Measurements from ENCODE around the gene ADAMTS8. TPM values are rescaled to one million over a fixed set of nuclear protein-coding genes. Genes with fewer than 3 reads are reported as not detected.

Gene ADAMTS8
- total RNA-seq, 2 donors from 2014 or later: not detected

DNA sequence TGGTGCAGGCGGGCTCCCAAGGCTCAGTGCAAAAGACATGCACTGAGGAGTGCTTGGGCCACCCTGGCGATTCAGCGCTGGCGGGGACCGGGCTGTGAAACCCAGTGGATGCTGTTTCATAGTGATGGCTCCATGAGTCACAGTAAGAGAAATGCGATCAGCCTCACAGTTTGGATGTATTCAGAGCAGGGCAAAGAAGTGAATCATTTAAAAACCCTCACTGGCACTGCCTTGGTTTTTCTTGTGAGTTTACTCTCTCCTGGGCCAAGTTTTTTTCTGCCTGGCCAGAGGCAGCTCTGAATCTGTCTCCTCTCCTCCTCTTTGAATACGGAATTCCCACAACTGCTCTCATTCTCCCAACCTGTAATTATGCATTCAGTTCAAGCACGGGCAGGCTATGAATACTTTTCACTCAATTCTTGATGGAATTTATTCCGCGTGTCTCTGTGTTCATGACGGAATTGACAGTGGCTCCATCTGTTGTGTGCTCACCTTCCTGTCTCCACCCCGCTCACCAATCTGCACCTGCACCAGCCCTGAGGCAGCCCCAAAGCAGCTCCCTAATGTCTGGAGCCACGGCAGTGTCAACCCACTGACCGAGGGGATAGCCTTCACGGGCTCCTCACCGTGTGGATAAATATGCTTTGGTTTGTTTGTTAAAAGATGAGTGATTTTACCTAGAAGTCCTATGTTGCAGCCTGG lies 14.9 kb downstream of the ADAMTS8 start:
- peak; percentile 40 to 45 for ATAC-seq

DNA sequence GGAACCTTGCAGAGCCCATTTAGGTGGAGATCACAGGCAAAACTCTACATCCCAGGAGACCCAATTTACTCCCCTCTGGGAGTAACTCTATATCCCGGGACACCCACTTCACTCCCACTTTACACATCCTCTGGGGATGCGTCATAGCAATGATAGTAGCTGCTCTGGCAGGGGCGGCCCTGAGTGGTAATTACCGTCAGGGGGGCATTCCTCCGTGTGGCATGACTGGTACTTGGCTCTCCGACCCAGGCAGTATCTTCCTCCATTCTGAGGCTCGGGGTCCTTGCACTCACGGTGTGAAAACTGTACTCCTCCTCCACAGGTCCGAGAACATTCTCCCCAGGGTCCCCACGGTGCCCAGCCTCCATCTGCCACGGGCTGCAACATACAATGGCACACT lies 17.2 kb downstream of the ADAMTS8 start:
- Mint-ChIP-seq H3K27ac (no peak overlapping the region), H3K27me3 (peaks cover 13 to 18% of the 10 kb centered on the region in 2 donors), H3K9me3 (no peaks in the 10 kb centered on the region), H3K4me1 (ENCODE audit: low read depth in 2 of 2) (no peaks in the 10 kb centered on the region), H3K4me3 (no peak overlapping the region), H3K36me3 (no peaks in the 10 kb centered on the region)
- DNase-seq (ENCODE audit: low spot score): no peak
- ATAC-seq: peak in 1 of 2 donors; percentile 41

More for the DNA sequence above, 14.9 kb downstream of the ADAMTS8 start:
- no peaks in the 10 kb centered on the region for H3K36me3 Mint-ChIP-seq
- H3K9me3 Mint-ChIP-seq: no peaks in the 10 kb centered on the region
- H3K27ac Mint-ChIP-seq: no peak overlapping the region
- DNase-seq (ENCODE audit: low spot score): no peak
- no peak overlapping the region for H3K4me3 Mint-ChIP-seq
- peaks cover 13 to 18% of the 10 kb centered on the region in 2 donors for H3K27me3 Mint-ChIP-seq
- H3K4me1 Mint-ChIP-seq (ENCODE audit: low read depth in 2 of 2): no peaks in the 10 kb centered on the region

DNA sequence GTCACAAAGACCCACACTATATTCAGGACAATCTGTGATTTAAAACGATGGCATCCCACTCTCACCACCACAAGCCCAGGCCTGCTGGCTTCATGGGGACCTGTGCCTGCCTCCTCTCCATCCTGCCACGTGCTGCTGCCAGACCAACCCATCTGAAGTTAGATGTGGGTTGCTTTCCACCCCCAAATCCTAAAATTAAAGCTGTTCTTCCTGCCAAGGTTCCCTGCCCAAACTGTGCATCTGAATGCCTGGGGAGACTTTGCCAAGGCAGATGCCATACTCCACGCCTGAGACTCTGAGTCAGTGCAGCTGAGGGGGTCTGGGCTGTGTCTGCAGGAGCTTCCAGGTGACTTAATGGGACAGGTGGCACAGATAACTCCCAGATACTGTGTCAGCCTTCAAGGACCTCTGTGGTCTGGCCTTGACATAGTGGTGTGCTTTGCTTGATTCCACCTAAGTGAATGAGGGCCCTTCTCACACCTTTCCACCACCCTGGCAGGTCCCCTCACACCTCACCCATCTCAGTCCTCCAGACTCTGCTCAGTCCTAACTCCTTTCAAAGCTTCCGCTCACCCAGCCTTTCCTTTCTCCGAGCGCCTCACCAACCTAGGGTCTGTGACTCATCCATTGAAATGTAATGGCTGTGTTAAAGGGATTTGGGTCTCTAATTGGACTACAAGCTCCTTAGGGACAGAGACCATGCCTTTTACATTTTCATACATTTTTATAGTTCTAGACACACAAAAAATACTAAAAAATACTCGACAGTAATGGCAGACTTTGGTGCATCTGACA lies 18.6 kb downstream of the ADAMTS8 start:
- Mint-ChIP-seq H3K27ac (no peak overlapping the region), H3K4me3 (no peak overlapping the region), H3K36me3 (no peaks in the 10 kb centered on the region), H3K4me1 (ENCODE audit: low read depth in 2 of 2) (no peaks in the 10 kb centered on the region), H3K27me3 (peaks cover 11 to 18% of the 10 kb centered on the region in 2 donors), H3K9me3 (no peaks in the 10 kb centered on the region)
- DNase-seq (ENCODE audit: low spot score) (no peak), ATAC-seq (no peak)

DNA sequence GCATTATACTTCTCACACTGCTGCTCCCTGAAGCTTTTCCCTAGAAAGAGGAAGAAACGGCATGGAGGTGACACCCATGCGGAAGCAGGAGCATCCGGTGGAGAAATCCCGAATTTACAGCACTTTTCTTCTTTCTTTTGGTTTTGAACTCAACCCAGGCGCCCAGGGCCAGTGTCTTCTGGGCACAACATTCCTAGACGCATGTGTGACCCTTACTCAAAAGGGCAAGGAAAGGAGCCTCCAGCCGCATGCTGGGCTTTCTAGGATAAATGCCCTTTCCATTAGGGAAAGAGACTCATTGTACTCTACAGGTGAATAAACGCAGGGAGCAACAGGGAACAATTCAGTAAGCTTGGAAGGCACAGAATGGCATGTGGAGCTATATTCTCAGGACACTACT lies 19.5 kb downstream of the ADAMTS8 start:
- Mint-ChIP-seq H3K27ac (no peak overlapping the region), H3K4me3 (no peak overlapping the region), H3K9me3 (no peaks in the 10 kb centered on the region), H3K27me3 (peaks cover 8 to 18% of the 10 kb centered on the region in 2 donors), H3K36me3 (no peaks in the 10 kb centered on the region), H3K4me1 (ENCODE audit: low read depth in 2 of 2) (no peaks in the 10 kb centered on the region)
- ATAC-seq (no peak), DNase-seq (ENCODE audit: low spot score) (no peak)

DNA sequence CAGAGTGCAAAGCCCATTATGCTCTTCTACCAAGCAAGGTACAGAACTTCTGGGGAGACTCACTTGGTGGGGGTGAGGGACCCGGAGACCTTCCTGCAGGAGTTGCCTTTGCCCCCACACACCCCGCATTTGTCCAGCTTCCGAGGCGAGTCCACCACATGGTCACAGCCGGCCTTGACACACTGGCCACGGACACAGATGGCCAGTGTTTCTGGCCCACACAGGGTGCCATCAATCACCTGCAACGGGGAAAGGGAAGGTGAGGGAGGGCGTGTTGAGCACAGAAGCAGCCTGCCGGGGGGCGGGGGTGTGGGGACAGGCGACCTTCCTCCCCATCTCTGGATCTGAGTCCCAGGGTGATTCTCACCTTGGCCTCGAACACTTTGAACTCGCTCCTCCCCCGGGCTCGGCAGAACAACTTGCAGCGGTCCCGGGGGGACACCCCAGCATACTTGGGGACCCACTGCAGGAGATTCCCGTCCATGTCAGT lies 20.0 kb downstream of the ADAMTS8 start:
- no peaks in the 10 kb centered on the region for H3K9me3 Mint-ChIP-seq
- H3K4me1 Mint-ChIP-seq (ENCODE audit: low read depth in 2 of 2): no peaks in the 10 kb centered on the region
- H3K36me3 Mint-ChIP-seq: no peaks in the 10 kb centered on the region
- peaks cover 8 to 18% of the 10 kb centered on the region in 2 donors for H3K27me3 Mint-ChIP-seq
- no peak overlapping the region for H3K4me3 Mint-ChIP-seq
- ATAC-seq (no peak), DNase-seq (ENCODE audit: low spot score) (no peak)
- no peak overlapping the region for H3K27ac Mint-ChIP-seq

DNA sequence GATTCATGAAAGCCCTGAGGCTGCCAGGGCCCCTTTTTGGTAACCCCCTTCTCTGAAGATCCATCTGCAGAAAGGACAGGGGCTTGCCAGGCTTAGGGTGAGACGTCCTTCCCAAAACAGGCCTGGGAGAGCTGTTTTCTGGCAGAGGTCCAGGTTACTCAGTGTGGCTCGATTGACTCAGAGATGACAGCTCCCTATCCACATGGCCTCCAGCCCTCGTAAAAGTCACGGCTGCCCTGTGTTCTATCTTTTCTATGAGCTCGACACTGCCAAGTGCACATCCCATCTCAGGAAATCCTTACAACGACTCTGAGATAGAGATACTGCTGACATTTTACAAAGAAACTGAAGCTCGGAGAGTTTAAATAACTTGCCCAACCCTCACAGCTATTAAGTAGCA lies 20.4 kb downstream of the ADAMTS8 start:
- H3K4me3 Mint-ChIP-seq: no peak overlapping the region
- no peaks in the 10 kb centered on the region for H3K9me3 Mint-ChIP-seq
- H3K27me3 Mint-ChIP-seq: peaks cover 8 to 18% of the 10 kb centered on the region in 2 donors
- ATAC-seq (no peak), DNase-seq (ENCODE audit: low spot score) (no peak)
- H3K4me1 Mint-ChIP-seq (ENCODE audit: low read depth in 2 of 2): peaks cover 0 to 4% of the 10 kb centered on the region in 2 donors
- no peak overlapping the region for H3K27ac Mint-ChIP-seq
- H3K36me3 Mint-ChIP-seq: no peaks in the 10 kb centered on the region

DNA sequence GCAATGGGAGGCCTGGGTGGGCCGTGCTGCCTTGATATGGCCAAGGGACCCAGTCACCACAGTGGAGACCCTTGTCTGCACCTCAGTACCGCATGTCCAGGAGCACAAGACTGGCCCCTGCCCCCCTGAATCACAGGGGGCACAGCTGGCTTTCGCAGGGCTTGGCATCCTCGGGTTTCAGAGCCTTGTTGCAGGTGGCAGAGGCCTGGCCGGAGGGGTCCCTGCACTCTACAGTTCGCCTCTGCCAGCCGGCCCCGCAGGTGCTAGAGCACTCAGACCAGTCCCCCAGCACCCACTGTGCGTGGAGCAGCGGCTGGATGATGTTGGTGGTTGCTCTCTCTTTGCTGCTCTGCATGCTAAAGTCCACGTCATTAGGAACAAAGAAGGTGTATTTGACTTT lies 23.0 kb downstream of the ADAMTS8 start:
- DNase-seq (ENCODE audit: low spot score): no peak

DNA sequence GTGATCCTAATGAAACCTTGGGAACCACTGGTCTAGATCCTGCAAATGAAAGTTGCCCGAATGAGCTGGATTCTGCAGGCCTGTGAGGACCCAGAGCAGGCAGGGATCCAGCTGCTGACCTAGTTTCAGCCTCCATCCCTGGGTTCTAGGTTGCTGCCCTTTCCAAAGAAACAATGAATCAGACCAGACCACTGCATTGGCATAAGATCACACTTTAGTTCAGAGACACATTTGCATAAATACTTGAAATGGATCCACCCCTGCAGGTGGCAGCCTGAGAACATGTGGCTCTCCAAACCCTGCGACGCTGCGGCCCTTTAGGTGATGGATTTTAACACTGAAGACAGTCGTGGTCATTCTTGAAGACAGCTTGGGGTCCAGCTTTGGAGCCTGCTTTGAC lies 23.7 kb downstream of the ADAMTS8 start:
- Mint-ChIP-seq H3K9me3 (no peaks in the 10 kb centered on the region), H3K4me1 (ENCODE audit: low read depth in 2 of 2) (peaks cover 17 to 19% of the 10 kb centered on the region in 2 donors), H3K27ac (no peak overlapping the region), H3K36me3 (no peaks in the 10 kb centered on the region), H3K4me3 (no peak overlapping the region), H3K27me3 (peaks cover 12 to 17% of the 10 kb centered on the region in 2 donors)
- DNase-seq (ENCODE audit: low spot score) (no peak), ATAC-seq (no peak)

More for the DNA sequence above, 23.0 kb downstream of the ADAMTS8 start:
- Mint-ChIP-seq H3K9me3 (no peaks in the 10 kb centered on the region), H3K27ac (no peak overlapping the region), H3K36me3 (no peaks in the 10 kb centered on the region), H3K27me3 (peaks cover 10 to 12% of the 10 kb centered on the region in 2 donors), H3K4me1 (ENCODE audit: low read depth in 2 of 2) (peaks cover 10 to 12% of the 10 kb centered on the region in 2 donors), H3K4me3 (no peak overlapping the region)
- ATAC-seq: no peak

DNA sequence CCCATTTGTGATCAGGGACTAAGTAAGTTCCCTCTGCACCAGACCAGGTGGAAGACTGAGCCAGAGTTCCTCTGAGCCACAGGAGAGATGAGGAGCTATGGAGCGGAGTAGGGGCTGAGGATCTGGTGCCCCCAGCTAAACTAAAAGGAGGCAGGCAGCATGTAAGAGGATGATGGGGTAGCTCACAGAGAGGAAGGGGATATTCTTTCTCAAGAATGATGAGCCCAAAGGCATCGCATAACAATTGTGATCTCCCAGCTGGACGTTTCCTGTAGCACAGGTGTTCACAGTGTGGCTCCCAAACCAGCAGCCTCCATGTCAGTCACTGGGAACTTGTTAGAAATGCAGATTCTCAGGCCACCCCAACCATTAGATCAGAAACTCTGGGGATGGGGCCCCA lies 24.4 kb downstream of the ADAMTS8 start:
- H3K36me3 Mint-ChIP-seq: no peaks in the 10 kb centered on the region
- H3K4me1 Mint-ChIP-seq (ENCODE audit: low read depth in 2 of 2): peaks cover 17 to 19% of the 10 kb centered on the region in 2 donors
- ATAC-seq: no peak
- DNase-seq (ENCODE audit: low spot score): no peak
- H3K27me3 Mint-ChIP-seq: peaks cover 13 to 16% of the 10 kb centered on the region in 2 donors
- no peaks in the 10 kb centered on the region for H3K9me3 Mint-ChIP-seq
- H3K4me3 Mint-ChIP-seq: no peak overlapping the region
- H3K27ac Mint-ChIP-seq: no peak overlapping the region

DNA sequence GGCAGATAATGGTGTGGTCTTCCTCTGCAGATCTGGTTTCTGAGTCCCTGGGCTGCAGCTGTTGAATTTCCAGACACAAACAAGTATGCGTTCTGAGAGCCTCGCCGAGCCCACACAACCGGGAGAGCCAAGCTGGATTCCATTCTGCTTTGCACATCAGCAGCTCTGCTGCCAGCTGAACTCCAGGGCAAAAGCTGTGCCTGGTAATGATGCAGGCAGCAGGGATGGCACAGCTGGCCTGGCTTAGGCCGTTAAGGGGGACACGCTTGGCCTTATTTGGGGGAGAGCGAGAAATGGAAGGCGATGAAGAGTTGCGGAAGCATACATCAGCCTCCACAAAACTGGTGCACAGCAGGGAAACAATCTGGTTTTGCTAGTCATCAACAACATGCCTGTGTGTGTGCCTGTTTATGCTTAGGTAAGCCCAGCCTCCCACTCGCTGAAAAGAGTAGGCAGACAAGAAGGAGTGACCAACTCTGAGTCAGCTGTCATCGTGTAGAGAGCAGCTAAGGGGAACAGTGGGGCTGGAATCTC lies 25.1 kb downstream of the ADAMTS8 start:
- peaks cover 17 to 19% of the 10 kb centered on the region in 2 donors for H3K4me1 Mint-ChIP-seq (ENCODE audit: low read depth in 2 of 2)
- DNase-seq (ENCODE audit: low spot score): no peak
- no peaks in the 10 kb centered on the region for H3K36me3 Mint-ChIP-seq
- no peak overlapping the region for H3K4me3 Mint-ChIP-seq
- H3K27ac Mint-ChIP-seq: no peak overlapping the region
- ATAC-seq: no peak
- H3K27me3 Mint-ChIP-seq: peaks cover 17 to 18% of the 10 kb centered on the region in 2 donors
- no peaks in the 10 kb centered on the region for H3K9me3 Mint-ChIP-seq

DNA sequence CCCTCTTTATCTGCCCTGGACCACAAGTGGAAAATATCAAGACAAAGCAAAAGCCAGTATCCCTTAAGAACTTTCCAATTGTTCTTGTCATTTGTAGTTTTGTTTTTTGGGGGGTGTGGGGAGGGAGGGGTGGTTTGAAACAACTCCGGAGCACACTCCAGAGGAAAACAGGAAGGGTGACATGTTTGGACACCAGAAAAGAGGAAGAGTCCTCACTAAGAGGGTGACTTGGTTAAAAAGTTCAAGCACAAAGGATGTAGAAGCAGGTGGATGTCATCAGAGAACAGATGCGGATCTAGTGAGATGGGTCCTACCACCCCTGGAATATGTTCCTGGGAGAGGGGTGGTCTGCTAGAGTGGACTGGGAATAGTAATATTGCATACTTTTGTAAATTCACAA lies 25.8 kb downstream of the ADAMTS8 start:
- DNase-seq (ENCODE audit: low spot score) (no peak), ATAC-seq (no peak)
- H3K4me3 Mint-ChIP-seq: no peak overlapping the region
- peaks cover 17 to 22% of the 10 kb centered on the region in 2 donors for H3K4me1 Mint-ChIP-seq (ENCODE audit: low read depth in 2 of 2)
- no peaks in the 10 kb centered on the region for H3K36me3 Mint-ChIP-seq
- no peak overlapping the region for H3K27ac Mint-ChIP-seq
- peaks cover 23 to 24% of the 10 kb centered on the region in 2 donors for H3K27me3 Mint-ChIP-seq
- no peaks in the 10 kb centered on the region for H3K9me3 Mint-ChIP-seq

DNA sequence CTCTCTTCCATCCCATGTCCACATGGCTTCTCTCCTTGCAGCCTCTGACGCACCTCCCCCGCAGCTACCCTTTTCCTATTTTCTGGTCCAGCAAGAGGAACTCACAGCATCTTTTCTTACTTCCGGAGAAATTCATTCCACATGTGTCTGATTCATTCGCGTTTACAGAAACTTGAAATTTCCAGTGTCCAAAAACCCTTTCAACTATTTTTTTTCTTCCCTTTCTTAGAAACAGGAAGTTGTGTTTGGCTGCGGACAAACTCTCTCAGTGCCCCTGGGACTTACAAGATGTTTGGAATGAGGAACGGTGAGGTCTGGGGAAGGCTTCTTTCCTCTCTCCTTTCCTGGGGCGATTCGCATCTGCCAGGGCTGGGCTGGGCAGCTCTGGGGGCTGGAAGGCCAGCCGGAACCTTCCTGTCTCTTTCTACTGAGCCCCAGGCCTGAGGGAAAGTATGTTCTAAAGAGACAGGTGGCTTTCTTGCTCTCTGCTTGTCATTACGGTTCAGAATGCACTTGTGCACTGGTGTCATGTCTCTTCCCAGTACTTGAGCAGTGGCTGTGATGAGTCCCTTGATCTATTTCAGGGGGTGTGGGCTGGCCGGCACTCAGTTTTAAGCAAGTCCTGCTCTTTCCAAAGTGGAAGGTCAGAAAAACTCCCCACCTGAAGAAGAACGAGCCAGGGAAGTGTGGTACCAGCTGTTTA lies 27.5 kb downstream of the ADAMTS8 start:
- no peak for ATAC-seq
- H3K36me3 Mint-ChIP-seq: no peaks in the 10 kb centered on the region
- no peak overlapping the region for H3K27ac Mint-ChIP-seq
- H3K9me3 Mint-ChIP-seq: no peaks in the 10 kb centered on the region
- no peak overlapping the region for H3K4me3 Mint-ChIP-seq
- no peak for DNase-seq (ENCODE audit: low spot score)
- H3K4me1 Mint-ChIP-seq (ENCODE audit: low read depth in 2 of 2): peaks cover 17 to 22% of the 10 kb centered on the region in 2 donors
- H3K27me3 Mint-ChIP-seq: peaks cover 27 to 29% of the 10 kb centered on the region in 2 donors

DNA sequence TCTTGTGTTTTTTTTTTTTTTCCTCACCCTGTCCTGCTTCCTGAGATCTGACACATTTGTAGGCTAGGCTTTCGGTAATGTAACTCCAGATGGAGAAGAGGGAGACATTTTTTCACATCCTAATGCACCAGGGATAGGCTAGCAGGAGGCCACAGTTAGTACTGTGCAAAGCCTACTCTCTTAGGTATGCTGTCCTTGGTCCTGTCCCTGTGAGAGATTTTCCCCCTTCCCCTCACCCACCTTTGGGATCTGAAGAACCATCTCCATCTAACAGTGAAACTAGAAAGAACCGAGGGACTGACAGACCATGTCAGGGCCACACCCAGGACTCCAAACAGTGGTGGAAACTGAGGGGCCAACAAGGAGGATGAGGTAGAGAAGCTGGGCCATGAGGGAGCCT lies 29.2 kb downstream of the ADAMTS8 start:
- Mint-ChIP-seq H3K9me3 (no peaks in the 10 kb centered on the region), H3K36me3 (no peaks in the 10 kb centered on the region), H3K27me3 (peaks cover 29% of the 10 kb centered on the region in 2 donors), H3K4me3 (no peak overlapping the region), H3K27ac (no peak overlapping the region), H3K4me1 (ENCODE audit: low read depth in 2 of 2) (peaks cover 17 to 22% of the 10 kb centered on the region in 2 donors)
- ATAC-seq (no peak), DNase-seq (ENCODE audit: low spot score) (no peak)

Measured in natural killer cell treated with Interleukin-12 subunit alpha and Interleukin-12 subunit beta and Interleukin-15 and Interleukin-18, amount 100 ng/mL, for 72 hours (primary cell).